Caki2 (cell line): ENCODE results near the gene STRA6. TPM values are rescaled to one million over a fixed set of nuclear protein-coding genes. Genes with fewer than 3 reads are reported as not detected.

ENCODE experiments used
- DNase-seq: peaks from one replicate; pipeline ENCODE4 v3.0.0-alpha.2; 2015; ENCODE audit warnings: low read depth
- in situ Hi-C: cut with HindIII; loops from 2 replicates; pipeline ENCODE4 v1.10.0; 2016; ENCODE audit warnings: low sequenced_read_pairs, low pct_unique_long_range_greater_than_20kb, mixed read lengths
- total RNA-seq: library from RNA; depleted of rRNA; stranded (reverse); fragments of >200 nt; shearing (Covaris generic); gene quantifications from 2 replicates; pipeline ENCODE4 v1.2.3, GENCODE V29; 2014; ENCODE audit warnings: low replicate concordance

STRA6 gene
- total RNA-seq, 1 experiment from 2014 or later: 17.7 TPM

DNA sequence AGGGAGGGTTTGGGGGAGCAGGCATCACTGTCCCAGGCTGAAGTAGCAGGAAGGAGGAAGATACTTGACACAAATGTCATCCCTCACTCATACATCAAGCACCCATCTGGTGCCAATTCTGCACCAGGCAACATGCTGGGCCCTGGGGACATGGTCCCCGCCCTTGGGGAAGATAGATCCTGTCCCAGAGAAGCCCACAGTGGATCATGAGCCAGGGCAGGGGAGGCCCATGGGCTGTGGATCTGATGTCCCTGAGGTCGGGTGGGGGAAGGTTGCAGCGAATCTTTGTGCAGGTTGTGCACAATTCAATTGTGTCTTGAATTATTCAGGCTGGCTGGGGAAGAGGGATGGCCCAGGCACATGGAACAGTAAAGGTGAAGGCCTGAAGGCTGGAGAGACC lies 27.1 kb upstream of the STRA6 start:
- no peak for DNase-seq
- in situ Hi-C loops: no loop called here

- in situ Hi-C loops: no loop called here
- no peak for DNase-seq
Observed at GRCh38 chr15:74228723-74229081, 26.1 kb upstream of the STRA6 start.

DNA sequence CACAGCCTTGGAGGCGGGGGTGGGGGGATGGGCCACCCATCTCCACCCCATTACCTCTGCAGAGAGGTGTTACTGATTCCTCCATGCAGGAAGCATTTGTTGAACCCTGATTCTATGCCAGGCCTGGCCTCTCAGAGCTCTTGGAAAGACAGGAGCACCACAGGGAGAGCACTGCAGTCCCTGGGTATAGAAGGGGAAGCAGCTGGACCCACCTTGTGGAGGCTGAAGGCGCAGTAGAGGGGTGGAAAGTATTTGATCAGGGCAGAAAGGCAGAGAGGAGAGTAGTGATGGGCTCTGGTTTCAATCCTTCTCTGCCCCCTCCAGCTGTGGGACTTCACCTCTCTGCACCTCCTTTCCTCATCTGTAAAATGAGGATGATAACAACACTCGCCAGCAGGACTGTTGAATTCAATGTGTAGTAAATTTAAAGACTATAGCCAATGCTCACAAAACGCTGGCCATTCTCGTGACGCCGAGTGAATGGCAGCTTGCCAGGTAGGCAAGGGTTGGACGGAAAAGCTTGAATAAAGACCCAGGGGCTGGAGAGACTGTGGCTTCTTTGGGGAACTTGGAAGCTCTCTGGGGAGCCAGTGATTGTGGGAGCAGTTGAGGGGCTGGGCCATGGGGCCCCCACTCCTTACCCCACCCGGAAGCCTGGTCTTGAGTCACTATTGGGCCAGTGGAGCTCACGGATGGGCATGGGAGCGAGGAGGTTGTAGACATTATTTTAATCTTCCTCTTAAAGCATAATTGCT lies 25.6 kb upstream of the STRA6 start:
- in situ Hi-C loops: no loop called here
- no peak for DNase-seq

GRCh38 chr15:74226761-74227540 lies 24.4 kb upstream of the STRA6 start:
- no peak for DNase-seq
- in situ Hi-C loops: no loop called here

GRCh38 chr15:74225928-74226327 lies 23.3 kb upstream of the STRA6 start:
- in situ Hi-C loops: no loop called here

GRCh38 chr15:74222240-74223119 lies 19.9 kb upstream of the STRA6 start:
- in situ Hi-C loops: no loop called here

More at GRCh38 chr15:74225928-74226327, 23.3 kb upstream of the STRA6 start:
- no peak for DNase-seq

GRCh38 chr15:74221399-74222239 lies 19.0 kb upstream of the STRA6 start:
- in situ Hi-C loops: no loop called here
- no peak for DNase-seq

More at GRCh38 chr15:74222240-74223119, 19.9 kb upstream of the STRA6 start:
- DNase-seq: no peak

DNA sequence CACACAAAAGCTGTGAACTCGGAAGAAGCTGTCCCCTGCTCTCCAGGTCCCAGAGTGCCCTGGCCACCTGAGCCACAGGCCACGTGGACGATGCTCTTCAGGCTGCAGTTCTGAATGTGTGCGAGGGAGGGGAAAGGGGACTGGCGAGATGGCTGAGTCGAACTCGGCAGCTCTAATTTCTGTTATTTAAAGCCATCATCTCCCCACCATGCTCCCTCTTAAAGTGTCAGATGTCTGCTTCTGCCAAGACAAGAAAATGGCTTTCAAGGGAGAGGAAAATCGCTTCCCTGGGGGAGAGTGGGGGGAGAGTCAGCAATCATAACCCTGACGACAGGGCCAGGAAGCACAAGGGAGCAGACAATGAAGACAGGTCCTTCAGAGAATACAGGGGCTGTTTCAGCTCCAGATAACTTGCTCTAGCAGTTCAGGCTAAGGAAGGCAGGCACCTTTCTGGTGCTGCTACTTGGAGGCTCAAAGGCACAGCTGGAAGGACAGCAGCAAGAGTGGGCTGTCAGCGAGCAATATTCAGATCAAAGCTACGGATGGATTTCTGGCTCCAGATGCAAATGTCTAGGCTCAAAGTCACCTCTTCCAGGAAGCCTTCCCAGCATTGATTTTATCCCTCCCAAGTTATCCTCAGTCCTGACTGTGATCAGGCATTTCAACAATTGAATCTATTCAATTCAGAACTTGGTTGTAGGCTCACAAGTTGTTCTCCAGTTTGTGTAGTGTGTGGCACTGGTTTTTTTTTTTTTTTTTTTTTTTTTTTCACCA lies 18.1 kb upstream of the STRA6 start:
- DNase-seq: no peak
- in situ Hi-C loops: no loop called here

DNA sequence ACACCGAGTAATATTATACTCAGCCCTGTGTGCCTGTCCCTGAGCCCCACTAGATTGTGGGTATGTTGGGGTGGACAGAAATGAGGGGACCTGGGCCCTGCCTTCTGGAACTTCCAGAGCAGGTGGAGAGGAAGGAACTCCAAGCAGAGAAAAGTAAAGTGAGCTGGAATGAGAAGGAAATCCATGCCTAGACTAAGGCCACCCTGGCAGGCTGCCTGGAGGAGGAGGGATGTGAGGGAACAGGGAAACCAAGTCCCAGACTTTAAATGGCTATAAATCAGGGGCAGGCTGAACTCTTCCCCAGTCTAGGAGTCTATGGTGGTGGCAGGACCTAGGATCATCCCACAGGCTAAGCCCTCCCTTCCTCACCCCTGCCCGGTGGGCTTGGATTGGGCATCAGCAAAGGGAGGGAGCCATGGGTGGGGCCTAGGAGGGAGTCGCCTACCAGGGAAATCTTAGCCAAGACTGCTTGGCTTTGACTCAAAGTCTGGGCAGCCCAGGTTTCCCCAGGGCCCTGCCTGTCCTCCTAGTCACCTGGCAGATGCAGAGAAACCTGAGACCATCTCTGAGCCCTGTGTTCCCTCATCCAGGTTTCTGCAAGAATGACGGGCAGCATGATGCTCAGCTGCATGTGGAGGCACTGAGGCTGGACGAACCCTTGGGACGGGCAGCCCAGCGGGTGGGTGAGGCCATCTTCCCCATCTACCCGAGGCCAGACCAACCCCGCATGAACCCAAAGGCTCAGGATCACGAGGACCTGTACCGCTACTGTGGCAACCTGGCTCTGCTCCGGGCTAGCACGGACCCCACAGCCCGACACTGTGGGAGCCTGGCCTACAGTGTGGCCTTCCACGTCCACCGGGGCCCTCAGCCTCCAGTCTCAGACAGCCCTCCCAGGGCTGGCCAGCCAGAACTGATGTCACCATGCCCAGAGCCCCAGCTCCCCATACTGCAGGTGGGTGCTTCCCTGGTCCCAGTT lies 15.6 kb upstream of the STRA6 start:
- no peak for DNase-seq
- in situ Hi-C loops: no loop called here

- in situ Hi-C loops: no loop called here
- DNase-seq: no peak
Observed at GRCh38 chr15:74216949-74217348, 14.4 kb upstream of the STRA6 start.

DNA sequence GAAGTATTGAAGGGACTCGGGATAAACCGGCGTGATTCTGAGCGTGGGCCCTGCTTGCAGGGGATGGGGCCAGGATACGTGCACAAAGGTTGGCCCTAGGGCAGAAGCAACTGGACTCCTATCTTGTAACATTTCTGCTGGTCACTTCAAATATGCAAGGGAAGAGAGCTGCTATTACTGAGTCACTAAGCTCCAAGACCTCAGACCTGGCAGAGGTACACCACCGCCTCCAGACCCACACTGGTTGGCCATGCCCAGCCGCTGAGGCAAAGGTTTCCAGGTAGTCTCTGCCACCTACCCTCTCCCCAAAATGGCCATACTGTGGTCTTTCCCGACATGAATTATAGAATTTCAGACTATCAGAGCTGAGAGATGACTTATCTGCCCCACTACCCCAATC lies 13.4 kb upstream of the STRA6 start:
- in situ Hi-C loops: no loop called here
- no peak for DNase-seq

DNA sequence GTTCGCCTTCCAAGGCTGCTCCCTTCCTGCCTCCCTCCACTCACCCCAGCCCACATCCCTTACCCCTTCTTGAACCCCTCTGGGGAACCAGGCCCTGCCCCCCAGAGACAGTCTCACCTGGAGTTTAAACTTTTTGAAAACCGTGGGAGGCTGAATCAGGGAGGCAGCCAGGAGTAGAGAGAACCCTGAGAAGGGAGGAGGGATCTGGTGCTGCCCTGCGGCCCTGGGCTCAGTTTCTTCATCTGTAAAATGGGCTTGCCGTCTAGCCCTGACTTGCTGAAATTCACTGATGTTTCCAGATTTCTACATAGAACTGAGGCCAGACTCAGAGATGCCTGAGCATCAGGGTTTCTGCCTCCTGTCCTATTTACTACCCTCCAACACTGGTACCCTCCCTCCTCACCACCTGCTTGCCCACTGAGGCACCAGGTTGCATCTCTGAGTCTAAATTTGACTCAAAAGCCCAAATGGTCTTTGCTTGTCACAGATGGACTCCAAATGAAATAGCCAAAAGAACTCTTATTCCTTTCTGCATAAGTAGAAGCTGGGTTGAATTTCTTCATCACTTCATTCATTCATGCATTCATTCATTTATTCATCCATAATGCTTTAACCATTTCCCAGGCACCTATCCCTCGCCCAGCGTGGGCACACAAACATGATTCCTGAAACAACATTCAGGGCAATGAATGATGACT lies 11.9 kb upstream of the STRA6 start:
- no peak for DNase-seq
- in situ Hi-C loops: no loop called here

DNA sequence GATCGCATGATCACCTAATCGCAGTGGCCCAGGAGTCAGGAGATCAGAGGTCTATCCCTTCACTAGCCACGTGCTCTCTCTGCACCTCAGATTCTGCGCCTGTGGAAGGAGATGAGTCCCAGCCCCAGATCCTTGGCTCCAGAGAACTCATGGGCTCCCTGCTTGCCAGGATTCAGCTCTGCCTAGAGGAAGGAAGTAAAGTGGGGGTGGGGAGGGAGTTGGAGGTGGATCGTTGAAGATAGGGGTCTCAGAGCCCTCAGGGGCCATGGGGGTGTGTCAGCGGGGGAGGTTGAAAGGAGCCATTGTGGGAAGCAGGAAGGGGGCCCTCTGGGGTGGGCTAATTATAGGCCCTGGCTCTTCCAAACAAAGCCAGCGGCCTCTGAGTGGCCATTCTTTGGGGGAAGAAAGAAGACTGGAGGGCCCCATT lies 11.3 kb upstream of the STRA6 start:
- in situ Hi-C loops: no loop called here
- no peak for DNase-seq

DNA sequence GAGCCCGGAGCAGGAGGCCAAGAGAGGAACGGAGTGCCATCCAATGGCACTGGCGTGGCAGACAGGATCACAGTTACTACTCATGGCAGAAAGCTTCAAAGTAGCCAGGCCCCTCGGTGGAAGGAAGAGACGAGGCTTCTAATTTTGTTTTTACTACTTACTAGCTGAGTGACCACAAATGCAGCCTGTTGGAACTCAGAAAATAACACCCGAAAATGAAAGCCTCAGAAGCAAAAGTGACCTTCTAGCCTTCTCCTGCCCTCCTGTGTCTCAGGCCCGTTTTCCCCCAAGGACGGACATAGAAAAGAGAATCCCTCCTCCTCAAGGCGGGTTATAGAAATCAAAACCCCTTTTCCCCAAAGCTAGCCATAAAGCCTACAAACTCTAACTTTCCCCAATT lies 9.9 kb upstream of the STRA6 start:
- in situ Hi-C loops: no loop called here
- DNase-seq: no peak

DNA sequence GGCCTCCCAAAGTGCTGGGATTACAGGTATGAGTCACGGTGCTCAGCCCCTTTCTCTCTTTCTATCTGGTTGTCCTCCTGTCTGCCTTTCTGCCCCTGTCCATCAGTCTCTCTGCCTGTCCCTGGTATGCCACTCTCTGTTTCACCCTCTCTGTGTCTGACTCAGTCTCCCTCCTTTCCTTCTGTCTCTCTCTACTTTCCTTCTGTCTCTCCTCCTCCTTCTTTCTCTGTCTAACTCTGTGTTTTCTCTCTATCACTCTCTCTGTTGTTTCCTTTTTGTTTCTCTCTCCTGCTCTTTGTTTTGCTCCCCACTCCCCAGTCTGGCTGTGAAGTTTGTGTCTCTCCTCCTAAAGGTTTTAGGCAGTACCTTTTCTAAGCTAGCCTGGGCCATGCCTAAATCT lies 9.1 kb upstream of the STRA6 start:
- in situ Hi-C loops: no loop called here

GRCh38 chr15:74210729-74211128 lies 8.1 kb upstream of the STRA6 start:
- no peak for DNase-seq
- in situ Hi-C loops: no loop called here

More for the DNA sequence above, 9.1 kb upstream of the STRA6 start:
- no peak for DNase-seq
